Activated effector memory CD4-positive, alpha-beta T cell treated with Interleukin-2 at 50 U/mL for 16 hours (primary cell): ENCODE measurements around the gene PATJ.

Source experiments
- DNase-seq: peaks from one replicate; pipeline ENCODE4 v3.0.0-alpha.2; 2020

The PATJ gene

DNA sequence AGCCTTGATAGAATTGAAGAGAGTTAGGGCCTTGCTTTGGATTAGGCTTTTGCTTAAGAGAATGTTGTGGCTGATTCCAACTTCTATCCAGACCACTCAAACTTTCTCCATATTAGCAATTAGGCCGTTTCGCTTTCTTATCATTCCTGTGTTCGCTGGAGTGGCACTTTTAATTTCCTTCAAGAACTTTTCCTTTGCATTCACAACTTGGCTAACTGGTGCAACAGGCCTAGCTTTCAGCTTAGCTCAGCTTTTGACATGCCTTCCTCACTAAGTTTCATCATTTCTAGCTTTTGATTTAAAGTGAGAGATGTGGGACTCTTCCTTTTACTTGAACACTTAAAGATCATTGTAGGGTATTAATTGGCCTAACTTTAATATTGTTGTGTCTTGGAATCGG lies 268.7 kb downstream of the PATJ start:
- DNase-seq: no peak

DNA sequence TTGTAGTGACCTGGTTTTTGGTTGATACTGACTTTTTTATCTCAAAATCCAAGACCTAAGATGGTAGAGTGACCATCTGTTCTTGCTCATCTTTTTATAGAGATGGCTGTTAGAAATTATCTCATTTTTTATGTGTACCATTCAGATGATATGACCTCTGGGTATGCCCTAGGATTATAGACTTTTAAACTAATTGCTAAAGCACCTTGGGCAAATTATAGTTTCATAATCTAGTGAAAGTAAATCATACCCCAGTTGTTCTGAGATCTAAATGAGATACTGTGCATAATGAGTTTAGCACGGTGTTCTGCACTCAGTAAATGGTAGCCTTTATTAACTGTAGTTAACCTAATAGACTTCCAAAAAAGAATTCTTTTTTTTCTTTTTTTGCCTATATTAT lies 269.8 kb downstream of the PATJ start:
- DNase-seq: no peak

GRCh38 chr1:62012836-62013235 lies 270.6 kb downstream of the PATJ start:
- DNase-seq: no peak

- DNase-seq: no peak
Measured at GRCh38 chr1:62013264-62013663, 271.0 kb downstream of the PATJ start.

- no peak for DNase-seq
Measured at GRCh38 chr1:62022382-62022983, 280.2 kb downstream of the PATJ start.

DNA sequence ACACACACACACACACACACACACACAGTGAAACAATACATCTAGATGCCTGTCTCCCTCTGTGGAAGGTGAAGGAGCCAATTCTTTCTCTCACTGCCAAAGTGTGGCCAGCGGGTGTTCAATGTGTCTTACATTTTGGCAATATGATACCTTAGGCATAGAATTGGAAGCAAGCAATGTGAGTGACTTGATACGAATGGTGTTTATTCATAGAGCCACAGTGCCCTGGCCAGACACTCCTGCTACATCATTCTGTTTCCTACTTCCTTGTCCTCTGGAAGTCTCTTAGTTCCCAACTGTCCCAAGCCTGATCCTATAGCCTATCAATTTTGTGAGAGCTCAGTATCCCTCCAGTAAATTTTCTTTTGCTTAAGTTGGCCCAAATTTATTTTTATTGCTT lies 282.4 kb downstream of the PATJ start:
- no peak for DNase-seq

DNA sequence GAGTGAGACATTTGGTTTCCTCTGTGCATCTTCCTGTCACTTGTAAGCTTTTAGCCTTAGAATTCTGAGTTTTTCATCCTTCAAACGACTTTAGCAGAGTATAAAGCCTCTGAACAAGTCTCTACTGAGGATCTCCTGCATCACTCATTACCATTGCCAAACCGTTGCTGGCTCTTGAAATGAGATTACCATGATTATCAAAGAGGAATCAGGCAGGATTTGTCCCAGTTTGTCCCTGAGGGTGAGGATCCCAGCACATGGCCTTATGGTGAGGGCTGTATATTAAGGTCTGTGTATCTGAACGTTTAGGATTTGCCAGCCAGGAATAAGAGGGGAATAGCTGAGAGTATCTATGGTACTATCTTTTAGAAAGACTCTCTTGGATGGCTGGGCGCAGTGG lies 282.9 kb downstream of the PATJ start:
- no peak for DNase-seq

DNA sequence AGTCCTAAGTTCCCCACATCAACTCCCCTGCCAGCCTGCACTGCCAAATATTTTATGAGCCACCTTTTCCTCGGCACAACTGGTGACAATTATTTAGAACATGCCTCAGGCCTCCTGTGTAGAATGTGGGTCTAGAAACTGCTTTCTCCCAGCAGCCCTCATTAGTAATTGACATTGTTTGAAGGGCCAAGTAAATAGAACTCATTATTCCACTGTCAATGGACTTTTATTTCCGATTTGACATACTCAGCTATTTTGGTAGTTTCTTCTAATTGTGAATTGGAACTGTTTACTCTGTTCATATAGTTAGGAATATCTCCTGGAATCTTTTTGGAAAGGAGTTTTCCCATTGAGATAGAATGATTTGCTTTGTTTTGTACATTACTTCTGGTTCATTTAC lies 283.6 kb downstream of the PATJ start:
- no peak for DNase-seq

DNA sequence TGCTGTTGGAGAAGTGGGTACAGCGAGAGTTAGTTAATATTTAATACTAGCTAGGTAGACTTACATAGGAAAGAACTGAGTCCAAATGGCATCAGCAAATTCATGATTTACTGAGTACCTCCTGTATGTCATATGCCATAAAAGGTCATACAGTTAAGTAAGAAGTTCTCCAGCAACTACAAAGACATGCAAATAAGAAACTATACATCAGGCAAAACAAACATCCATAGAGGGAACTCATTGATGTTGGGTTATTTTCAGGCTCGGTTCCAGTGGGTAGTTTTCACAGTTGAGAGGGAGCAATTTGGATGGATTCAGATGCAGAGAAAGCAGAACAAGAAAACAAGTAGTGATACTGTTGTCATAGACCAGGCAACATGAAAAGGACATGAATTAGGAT lies 287.4 kb downstream of the PATJ start:
- no peak for DNase-seq

- no peak for DNase-seq
Measured at GRCh38 chr1:62034790-62035189, 292.5 kb downstream of the PATJ start.

GRCh38 chr1:62037274-62037673 lies 295.0 kb downstream of the PATJ start:
- DNase-seq: no peak

DNA sequence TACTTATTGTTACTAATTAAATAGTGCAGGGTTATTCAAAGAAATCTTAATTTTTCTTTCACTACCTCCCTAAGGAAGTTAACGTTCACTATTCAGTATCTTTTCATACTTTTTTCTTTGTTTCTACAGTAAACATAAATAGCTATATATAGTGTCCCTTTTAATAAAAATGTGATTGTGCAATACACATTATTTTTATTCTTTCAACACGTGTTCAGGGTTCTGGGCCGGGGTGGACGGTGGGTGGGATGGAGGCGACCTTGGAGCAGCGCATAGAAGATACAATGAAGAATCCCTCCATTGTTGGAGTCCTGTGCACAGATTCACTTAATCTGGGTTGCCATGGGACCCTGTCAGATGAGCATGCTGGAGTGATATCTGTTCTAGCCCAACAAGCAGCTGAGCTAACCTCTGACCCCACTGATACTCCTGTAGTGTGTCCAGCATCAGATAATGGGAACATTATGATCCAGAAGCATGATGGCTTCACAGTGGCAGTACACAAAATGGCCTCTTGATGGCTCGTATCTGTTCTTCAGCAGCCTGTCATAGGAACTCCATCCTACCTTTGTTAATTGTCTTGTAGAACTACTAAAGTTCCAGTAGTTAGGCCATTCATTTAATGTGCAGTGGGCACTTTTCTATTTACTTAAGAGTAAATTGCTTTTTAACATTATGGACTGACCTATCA lies 296.5 kb downstream of the PATJ start:
- DNase-seq: no peak

- no peak for DNase-seq
Measured at GRCh38 chr1:62040450-62040849, 298.2 kb downstream of the PATJ start.

- no peak for DNase-seq
Measured at GRCh38 chr1:62040973-62041372, 298.7 kb downstream of the PATJ start.

DNA sequence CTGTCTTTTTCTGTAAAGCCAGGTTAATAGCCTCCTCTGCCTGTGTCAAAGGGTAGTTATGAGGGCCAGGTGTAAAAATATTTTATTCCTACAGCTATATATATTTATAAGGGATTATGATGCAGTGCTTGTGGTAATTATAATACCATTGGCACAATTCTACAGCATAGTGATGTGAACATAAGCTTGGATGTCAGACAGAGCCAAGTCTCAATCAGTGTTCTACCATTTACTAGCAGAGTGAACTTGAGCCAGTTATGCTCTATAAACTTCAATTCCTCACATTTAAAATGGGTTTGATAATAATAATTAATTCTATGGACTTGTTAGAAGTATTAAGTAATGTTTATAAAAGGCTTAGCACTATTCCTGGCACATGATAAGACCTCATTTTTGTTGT lies 300.9 kb downstream of the PATJ start:
- no peak for DNase-seq

- no peak for DNase-seq
Measured at GRCh38 chr1:62045574-62045973, 303.3 kb downstream of the PATJ start.

GRCh38 chr1:62046927-62047326 lies 304.6 kb downstream of the PATJ start:
- DNase-seq: no peak

- DNase-seq: no peak
Measured at GRCh38 chr1:62050165-62050564, 307.9 kb downstream of the PATJ start.

DNA sequence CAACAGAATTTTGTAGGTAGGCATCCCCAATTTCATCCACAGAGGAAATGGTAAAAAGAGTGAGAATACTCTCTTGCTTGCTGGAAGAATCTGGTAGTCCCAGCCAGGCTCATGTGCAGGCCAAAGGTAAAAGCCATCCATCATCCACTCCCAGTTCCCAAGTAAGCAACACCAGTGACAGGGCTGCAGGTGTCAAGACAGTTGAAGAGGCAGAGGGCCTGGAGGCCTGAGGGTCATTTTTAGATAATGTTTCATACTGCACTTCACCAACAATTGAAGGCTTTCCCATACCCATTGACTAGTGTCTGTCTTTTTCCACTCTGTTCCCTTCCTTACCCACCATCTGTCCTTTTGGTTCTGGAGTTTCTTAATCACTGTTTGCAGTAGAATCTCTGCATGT lies 310.7 kb downstream of the PATJ start:
- no peak for DNase-seq

GRCh38 chr1:62054188-62054587 lies 311.9 kb downstream of the PATJ start:
- no peak for DNase-seq

GRCh38 chr1:62057230-62057629 lies 314.9 kb downstream of the PATJ start:
- no peak for DNase-seq

- no peak for DNase-seq
Measured at GRCh38 chr1:62057641-62058290, 315.5 kb downstream of the PATJ start.

DNA sequence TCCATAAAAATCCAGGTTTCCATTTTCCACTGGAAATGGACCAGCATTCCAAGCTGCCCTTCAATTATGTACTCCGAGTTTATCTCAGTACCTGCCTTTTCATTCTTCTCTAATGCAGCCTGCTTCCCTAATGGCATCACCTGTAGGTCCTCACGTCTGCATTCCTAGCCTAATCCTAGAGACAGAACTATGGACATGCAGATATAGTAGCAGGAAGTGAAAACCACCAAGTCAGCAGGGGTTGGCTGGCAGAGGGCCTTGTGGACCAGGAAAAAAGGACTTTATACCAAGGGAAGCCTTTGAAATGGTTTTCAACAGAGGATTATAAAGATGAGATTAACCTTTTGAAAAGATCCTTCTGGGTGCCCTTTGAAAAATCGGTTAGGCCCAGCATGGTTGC lies 316.7 kb downstream of the PATJ start:
- DNase-seq: no peak

- no peak for DNase-seq
Measured at GRCh38 chr1:62062087-62062486, 319.8 kb downstream of the PATJ start.
